ENCODE data around the gene HYAL1.
"Not testable (repeated sequence)": the region's sequence is repeated elsewhere in the genome, so short reads cannot be mapped to it uniquely, and the experiment has no call there.

Gene HYAL1

DNA sequence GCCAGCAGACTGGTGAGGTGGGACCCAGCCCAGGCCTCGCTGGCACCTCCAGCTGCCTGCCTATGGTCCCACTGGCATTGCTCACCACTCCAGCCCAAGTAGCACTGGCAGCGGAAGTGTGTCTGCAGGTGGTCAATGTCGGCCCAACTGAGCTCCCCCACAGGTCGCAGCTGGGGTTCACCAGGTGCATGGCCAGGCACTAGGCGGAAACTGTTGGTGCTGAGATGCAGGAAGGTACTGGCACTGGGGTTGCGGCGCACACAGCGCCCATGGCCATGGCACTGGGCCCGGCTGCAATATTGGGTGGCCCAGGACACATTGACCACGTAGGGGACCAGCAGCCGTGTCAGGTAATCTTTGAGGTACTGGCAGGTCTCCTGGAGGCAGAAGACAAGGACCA, 14.8 kb upstream of the HYAL1 start:
- no peak for DNase-seq

DNA sequence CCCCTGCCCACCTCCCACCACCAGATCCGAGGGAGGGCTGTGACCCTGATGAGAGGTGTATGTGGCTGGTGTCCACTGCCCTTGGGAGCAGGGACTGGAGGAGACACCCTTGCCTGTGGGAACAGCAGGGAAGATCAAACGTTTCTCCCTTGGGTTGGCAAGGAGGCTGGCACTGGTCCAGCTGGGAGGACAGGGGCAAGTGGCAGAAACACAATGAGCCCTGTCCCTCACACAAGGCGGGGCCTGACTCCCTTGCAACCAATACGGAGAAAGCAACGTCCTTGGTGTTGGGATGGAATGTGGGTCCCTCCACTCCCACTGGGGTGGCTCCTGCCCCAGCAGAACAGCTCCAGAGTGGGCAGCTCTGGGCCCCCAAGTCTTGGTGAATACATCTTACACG, 13.9 kb upstream of the HYAL1 start:
- DNase-seq, result no peak

DNA sequence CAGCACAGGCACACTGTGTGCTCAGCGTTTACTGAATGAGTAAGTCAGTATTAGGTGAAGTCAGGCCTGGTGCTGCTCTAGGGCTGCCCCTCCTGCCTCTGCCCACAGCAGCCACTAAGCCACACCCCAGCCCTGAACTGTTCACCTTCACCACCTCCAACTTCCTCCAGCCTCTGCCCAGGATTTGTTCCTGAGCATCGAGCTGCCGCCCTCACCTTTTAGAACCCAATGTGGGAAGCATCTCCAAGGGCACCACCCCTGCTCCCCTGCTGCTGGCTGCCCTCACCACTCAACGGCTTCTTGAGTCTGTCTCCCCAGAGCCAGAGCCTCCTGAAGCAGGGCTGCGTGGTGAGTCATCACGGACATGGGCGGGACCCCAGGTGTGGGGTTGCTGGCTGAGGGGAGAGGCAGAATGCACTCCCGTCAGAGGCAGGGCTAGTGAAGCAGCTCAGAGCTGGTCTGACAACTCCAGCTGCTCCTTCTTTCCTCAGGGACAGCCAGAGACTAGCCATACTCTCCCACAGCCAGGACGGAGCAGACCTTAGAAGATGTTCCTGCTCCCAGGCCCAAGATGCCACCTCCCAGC, 13.4 kb upstream of the HYAL1 start:
- no peak for DNase-seq

DNA sequence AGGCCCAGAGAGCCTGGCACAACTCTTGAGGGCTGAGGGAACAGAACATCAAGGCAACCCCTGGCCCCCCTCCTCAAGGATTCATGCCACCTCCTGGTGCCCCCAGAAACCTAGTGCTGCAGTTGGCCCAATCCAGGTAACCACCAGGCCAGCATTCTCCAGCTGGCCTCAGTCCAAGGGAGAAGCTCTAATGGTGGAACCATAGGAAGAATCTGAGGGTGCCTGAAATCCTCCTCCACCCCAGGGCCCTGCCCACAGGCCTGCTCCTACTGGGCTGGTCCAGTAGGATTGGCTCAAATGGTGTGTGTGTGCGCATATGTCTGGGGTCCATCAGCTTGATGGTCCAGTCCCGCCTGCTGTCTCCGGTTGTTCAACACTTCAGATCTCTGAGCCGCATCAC, 11.4 kb upstream of the HYAL1 start:
- no peak for DNase-seq

DNA sequence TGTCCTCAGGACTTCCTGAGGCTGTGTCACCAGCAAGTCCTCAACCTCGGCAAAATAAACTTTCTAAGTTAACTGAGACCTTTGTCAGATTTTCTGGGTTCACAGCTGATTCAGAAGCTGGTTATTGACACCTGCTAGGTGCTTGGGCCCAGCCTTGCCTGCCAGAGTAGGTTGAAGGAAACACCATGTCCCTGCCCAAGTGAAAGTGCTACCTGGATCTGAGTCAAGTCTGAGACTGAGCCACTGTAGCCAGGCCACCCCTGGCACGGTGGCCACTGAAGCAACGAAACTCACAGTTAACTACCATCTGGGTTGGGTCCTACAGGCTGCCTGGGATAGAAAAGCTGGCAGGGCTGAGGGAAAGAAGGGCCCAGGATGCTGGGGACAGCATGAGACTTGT, 11.0 kb upstream of the HYAL1 start:
- no peak for DNase-seq

DNA sequence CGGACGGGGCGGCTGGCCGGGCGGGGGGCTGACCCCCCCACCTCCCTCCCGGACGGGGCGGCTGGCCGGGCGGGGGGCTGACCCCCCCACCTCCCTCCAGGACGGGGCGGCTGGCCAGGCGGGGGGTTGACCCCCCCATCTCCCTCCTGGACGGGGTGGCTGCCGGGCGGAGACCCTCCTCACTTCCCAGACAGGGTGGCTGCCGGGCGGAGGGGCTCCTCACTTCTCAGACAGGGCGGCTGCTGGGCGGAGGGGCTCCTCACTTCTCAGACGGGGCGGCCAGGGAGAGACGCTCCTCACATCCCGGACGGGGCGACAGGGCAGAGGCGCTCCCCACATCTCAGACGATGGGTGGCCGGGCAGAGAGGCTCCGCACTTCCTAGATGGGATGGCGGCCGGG, 8.7 kb upstream of the HYAL1 start:
- DNase-seq, result not testable (repeated sequence)

DNA sequence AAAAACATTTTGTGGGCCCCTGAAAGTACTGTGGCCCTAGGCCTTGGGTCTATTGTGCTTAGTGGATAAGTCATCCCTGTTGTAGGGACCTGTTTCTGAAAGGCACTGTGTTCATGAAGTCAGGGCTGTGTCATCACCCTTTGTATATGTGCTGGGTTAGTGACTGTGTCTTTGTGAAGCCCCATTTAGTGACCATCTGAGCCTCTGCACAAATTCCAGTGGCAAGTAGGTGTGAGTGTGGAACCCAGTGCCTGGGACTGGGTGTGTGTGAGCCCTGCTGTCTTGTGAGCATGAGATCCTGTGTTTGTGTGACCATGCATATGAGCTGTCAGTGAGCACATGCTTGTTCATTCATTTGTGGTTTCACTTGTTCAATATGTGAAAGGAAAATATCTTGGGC, 1.2 kb upstream of the HYAL1 start:
- no peak for DNase-seq

DNA sequence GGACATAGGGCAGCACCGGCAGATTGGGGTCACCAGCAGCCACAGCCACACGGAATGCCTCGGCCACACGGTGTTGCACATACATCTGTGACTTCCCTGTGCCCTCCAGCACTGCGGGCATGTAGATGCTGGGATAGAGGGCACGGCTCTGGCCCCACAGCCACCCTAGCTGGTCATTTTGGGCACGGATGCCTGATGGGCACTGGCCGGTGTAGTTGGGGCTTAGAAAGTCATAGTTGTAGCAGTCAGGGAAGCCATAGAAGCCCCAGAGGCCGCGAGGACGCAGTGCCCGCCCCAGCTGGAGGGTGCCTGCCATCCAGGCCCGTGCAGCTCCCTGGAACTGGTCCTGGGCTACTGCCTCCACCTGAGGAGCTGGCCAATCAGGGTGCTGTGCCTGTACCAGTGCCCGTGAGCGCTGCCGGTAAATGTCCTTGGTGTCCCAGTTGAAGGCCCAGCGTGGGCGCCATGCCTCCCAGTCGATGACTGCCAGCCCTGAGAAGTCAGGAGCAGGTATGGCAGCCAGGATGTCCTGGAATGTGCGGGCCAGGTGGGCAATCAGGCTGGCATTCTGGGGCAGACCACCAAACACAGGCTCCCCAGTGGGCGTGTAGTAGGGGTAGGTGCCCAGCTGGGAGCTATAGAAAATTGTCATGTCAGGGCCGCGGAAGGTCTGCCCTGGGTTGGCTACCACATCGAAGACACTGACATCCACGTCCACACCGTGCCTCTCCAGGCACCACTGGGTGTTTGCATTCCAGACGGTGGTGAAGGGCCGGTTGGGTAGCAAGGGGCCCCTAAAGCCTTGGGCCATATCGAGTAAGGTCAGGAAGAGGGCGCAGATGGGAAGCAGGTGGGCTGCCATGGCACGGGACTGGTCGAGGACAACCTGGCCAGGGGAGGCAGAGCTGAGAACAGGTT, 1.0 kb downstream of the HYAL1 start:
- no peak for DNase-seq

DNA sequence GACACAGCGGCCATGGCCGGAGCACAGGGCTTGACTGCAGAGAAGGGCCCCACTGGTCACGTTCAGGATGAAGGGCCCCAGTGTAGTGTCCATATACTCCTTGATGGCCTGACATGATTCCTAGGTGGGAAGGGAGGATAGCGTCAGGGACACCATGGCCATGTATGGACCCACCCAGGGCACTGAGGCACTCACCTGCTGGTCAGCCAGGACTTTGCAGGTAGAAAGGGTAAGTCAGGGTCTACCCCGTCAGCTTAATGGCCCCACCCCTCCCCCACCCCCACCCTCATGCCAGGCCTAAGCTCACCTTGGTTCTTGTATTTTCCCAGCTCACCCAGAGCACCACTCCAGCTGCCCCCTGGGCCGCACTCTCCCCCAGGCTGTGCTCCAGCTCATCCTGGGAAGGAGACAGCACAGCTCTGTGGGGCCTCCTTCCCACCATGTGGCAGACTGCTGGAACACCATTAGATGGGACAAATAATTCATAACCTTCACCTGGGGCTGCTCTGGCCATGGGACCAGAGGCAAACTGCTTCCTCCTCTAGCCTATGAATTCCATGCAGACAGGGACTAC, 2.6 kb downstream of the HYAL1 start:
- no peak for DNase-seq

DNA sequence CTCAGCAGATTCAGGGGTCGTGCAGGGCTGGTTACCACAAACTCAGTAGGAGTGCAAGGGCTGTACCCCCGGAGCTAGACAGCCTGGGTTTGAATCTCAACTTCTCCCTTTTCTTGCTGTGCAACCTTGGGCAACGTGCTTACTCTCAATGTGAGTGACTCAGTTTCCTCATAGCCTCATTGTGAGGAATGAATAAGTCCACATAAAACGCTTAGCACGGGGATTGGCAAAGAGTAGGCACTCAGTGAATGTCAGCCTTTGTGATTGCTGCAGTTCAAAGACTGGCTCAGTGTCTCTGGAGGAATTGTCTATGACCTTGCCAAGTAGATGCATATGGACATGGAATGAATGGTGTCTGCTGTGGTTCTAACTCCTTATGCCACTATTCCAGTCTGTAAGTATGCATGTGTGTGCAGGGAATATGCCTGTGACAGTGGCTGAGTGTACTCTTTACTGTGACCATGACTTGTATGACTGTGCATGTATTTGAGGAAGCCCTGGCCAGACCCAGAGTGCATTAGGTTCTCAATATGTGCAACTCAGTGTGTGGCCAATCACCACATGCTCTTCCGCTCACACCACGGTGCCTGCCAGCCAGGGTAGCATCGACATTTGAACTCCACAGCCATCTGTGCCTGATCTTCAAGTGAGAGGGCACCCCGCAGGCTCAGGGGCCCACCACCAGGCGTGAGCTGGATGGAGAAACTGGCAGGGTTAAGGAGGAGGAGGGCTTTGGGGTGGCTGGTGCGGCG, 3.3 kb downstream of the HYAL1 start:
- DNase-seq, result peak in 1 of 2 experiments; percentile 59

DNA sequence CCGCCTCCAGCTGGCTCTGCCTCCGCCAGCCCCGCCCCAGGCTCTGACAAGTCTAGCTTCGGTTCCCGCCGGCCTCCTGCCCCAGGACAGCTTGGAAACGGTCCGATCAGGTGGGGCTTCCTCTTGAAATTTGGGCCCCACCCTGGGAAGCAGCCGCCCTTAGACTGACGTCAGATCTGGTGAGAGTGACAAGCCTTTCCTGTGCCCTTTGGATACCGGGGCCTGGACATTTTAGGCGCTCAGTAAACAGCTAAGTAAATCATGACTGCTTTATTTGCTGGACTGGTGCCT, 3.8 kb downstream of the HYAL1 start:
- DNase-seq, result no peak

DNA sequence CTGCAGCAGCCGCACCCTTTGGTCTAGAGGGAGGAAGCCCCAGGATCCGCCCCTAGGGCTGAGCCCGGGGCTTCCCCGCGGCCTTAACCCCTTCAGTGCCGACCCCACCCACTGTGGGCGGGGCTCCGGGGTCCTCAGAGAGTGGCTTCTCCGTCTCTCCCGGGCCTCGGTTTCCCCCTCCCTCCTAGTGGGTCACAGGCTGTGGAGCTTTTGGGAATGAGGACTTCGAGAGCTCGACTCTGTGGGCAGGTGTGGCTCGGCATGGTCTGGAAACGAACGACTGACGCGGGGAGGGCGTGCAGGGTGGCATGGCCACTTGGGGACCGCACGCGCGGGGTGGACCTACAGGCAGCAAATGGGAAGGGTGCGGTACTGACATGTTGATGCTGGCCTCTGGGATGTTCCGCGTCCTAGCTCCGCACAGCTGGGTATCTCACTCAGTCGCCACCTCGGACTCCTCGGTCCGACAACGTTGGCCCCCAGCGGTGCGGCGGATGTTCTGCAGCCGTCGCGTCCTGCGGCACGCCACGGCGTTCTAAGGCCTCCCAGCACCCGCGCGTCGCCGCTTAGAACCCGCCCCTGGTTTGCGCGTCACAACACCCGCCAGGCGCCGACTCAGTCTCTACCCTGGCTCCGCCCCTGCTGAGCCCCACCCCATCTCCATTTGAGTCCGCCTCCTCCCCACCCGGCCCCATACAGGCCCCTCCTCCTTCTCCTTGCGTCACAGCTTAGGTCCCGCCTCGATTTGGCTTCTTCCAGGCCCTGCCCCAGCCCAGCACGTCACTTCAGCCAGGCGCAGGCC, 4.3 kb downstream of the HYAL1 start, which contains the start of the genes HYAL3 and NAA80:
TSS of gene HYAL3 (minus strand) at position 570 of the 802 bp plus-strand sequence. CDS start 3,803 bp downstream, outside the sequence.
TSS of gene NAA80 (minus strand) at position 570 of the 802 bp plus-strand sequence. CDS start 1,942 bp downstream, outside the sequence.
- peak; percentile 95 to 97 for DNase-seq

DNA sequence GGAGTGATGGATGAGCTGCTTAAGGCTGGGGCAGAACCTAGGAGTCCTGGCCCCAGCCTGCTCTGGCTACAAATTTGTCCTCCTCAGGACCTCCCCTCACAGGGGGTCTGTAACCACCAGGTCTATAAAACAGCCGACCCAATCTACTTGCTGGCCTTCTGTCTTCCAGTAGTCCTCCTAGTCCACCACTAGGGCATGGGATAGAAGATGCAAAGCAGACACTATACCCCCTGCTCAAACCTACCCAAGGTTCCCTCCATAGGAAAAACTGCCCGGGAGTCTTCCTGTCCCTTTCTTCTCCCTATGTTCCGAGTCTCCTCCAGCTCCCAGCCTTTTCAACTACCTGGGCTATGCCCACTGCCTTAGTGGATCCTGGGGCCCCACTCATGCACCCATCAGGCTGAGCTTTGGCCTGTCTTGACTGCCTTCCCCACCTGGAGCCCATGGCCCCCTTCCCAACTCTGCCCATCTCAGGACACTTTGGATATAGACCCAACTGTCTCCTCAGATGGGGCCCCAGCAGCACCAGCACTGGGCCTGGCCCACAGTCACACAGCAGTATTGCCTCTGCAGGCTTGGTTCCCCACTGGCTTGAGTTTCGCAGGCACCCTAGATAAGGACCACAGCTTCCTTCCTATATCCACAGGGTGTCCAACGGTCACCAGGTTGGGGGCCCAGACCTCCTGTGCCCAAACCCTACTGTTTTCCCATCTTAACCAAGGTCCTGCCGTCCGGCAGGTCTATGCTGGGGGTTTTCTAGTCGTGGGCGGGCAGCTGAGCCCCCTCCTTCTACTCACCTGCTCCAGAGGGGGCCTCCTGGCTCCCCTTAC, 5.3 kb downstream of the HYAL1 start:
- DNase-seq, result no peak

DNA sequence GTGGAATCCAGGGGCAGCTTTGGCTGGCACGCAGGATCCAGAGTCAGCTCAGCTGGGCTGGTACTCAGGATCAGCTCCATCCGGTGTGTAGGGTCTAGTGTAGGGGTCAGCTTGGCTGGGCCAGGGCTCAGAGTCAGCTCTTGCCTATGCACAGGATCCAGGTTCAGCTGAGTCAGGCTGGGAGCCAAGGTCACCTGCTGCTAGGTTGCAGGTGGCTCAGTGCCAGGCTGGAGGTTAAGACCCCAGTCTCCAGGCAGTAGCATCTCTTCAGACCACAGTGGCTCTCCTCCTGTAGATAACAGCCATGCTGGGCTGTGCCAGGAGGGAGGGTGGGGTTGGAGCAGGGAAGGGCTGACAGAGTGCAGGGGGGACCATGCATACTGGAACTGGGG, 6.0 kb downstream of the HYAL1 start:
- no peak for DNase-seq

DNA sequence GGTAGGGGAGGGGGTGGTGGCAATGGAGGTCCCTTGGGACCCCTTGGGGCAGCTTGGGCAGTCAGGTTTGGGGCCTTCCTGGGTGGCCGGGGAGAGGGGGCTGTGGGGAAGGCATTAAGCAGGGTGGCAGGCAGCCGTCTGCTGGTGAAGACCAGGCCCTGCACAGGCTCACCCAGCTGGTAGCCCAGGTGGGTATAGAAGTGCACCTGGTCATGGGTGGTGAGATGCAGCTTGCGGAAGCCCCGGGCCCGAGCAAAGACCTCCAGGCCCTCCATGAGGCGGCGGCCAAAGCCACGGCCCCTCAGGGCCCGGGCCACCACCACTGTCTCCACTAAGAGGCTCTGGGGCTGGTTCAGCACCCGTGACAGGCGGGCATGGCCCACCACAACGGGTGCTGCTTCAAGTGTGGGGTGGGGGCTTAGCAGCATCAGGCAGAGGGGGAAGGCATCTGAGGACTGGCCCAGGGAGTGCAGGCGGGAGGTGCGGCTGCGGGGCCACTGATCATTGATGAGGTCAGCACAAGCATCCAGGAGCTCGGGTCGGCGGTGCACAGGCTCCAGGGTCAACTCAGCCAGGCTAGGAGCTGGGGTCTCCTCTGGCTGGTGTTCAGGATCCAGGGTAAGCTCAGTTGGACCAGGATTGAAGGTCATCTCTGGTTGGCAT, 6.5 kb downstream of the HYAL1 start:
- no peak for DNase-seq

DNA sequence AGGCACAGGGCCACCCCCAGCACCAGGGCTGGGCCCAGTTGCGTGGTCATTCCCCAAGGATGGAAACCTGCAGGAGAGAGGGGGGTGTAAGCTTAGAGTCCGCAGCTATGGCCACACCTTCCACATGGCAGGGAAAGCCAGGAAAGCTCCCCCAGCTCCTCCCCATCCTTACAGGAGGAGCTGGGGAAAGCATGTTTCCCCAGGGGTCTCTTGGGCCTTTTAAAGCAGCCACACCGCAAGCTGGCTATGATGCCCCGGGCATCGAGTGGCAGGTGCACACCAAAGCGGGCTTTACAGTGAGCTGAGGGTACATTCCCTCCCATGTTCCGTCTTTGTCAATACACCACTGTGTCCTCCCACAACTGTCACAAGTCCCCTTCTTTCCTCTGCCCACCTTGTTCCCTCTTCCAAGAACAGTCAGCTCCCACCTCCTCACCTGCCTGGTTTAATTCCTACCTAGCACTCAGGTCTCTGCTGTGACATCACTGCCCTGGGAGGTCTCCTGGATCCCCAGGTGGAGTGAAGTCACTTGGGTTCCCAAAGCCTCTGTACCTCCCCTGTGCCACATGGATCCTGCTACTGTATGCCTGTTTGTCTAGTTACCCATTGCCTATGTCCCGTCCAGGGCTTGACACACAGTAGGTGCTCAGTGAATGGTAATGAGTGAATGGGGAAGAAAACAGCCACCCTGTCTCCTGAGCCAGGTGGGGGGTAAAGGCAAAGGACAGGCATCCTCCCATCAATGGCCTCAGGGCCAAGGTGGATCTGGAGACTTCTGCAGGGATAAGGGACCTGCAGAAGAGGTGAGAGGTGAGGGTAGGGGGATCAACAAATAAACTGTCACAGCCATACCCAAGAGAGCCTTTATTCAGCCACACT, 7.6 kb downstream of the HYAL1 start:
- DNase-seq, result no peak

DNA sequence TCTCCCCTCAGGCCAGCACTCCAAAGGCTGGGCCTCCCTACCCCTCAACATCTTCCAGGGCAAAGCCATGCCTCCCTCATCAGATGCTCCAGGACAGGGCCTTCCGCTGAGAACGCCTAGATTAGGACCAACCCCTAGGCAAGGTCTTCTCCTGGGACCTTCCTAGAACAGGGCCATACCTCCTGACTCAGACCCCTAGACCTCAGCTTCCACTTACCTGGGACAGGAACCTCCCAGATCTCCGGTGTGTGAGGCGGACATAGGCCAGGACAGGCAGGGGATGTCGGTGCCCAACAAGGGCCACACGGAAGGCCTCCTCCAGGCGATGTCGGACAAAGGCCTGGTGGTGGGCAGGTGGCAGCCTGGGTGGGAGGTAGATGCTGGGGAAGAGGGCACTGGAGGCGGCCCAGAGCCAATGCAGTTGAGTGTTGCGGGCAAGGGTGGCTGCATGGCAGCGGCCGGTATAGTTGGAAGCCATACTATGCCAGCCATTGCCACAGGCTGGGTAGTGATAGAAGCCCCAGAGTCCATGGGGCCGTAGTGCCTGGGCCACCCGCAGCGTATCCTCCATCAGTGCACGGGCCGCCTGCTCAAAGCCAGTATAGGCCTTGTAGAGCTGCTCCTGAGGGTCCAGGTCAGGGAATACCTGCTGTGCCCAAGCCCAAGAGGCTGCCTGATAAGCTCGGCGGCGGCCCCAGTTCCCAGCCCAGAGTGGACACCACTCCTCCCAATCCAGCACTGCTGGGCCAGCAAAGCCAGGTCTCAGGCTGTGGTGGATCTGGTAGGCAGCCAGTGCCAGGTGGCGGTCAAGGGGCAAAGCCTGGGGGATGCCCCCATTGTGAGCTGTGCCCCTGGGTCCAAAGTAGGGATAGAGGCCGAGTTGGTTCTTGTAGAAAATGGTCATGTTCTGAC, 8.6 kb downstream of the HYAL1 start:
- no peak for DNase-seq

DNA sequence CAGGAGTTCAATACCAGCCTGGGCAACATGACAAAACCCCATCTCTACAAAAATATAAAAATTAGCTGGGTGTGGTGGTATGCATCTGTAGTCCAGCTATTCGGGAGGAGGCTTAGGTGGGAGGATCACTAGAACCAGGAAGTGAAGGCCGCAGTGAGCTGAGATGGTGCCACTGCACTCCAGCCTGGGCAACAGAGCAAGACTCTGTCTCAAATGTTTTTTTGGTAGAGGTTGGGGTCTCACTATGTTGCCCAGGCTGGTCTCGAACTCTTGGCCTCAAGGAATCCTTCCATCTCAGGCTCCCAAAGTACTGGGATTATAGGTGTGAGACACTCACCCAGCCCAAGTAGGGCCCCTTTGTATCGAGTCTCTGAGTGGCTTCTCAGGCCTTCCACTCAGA, 9.3 kb downstream of the HYAL1 start:
- no peak for DNase-seq
